Gastrocnemius medialis (tissue), 4 donors: ENCODE data around the gene STPG4.

Experiments
- CTCF ChIP-seq, 5 experiments: fragments of 450-650 bp in 3 of 5; fragments of 200-600 bp in 2 of 5; sonication (generic) in 2 of 5; IDR thresholded peaks in 4 of 5; conservative IDR thresholded peaks in 1 of 5; 1 replicate in 4 of 5; 2 replicates in 1 of 5; pipeline ENCODE4 v1.5.1; 2016 to 2019; ENCODE audit warnings: antibody characterized with exemption in 5 of 5, mild to moderate bottlenecking in 3 of 5, moderate library complexity in 3 of 5
- POLR2A ChIP-seq, 2 donors: fragments of 450-650 bp; IDR thresholded peaks; one replicate each; pipeline ENCODE4 v1.6.1; 2017; ENCODE audit warnings: antibody characterized with exemption in 2 of 2, mild to moderate bottlenecking in 2 of 2, moderate library complexity in 2 of 2

- no peak for TF ChIP-seq CTCF (IDR thresholded peaks at IDR 0.05 in 4 of 5, conservative IDR thresholded peaks at IDR 0.05 in 1 of 5)
- no peak for TF ChIP-seq POLR2A (IDR thresholded peaks at IDR 0.05)
Observed at GRCh38 chr2:47064106-47064505, 91.0 kb downstream of the STPG4 start.
